ENCODE results near the gene BIRC6. TPM values are rescaled to one million over a fixed set of nuclear protein-coding genes. Genes with fewer than 3 reads are reported as not detected.
"Not testable (repeated sequence)": the region's sequence is repeated elsewhere in the genome, so short reads cannot be mapped to it uniquely, and the experiment has no call there.

The BIRC6 gene
- total and polyA plus RNA-seq, 8 donors = 71.6 to 94.6 (median 80.9) TPM

DNA sequence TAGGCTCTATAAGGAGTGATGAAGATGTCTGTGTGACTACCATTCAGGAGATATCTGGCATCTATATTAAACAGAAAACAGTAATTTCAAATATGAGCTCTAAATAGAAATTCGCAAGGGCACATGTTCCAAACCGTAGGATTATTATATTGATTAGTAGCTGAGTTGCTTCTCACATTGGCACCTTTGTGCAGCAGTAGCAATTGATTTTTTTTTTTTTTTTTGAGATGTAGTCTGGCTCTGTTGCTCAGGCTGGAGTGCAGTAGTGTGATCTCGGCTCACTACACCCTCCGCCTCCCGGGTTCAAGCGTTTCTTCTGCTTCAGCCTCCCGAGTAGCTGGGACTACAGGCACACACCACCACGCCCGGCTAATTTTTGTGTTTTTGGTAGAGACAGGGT lies 12.4 kb downstream of the BIRC6 start:
- no peak for ATAC-seq

DNA sequence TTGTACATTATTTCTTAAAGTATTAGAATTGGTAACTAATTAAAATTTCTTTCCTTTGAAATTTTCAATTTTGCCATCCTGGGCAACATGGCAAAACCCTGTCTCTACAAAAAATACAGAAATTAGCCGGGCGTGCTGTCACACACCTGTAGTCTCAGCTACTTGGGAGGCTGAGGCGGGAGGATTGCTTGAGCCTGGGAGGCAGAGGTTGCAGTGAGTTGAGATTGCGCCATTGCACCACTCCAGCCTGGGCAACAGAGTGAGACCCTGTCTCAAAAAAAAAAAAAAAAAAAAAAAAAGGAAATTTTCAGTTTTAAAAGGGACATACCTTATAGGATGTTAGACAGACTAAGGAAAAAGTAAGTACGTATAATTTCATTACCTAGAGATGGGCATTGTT lies 14.1 kb downstream of the BIRC6 start:
- ATAC-seq; H3K4me3 ChIP-seq; H3K27me3 ChIP-seq; H3K27ac ChIP-seq; DNase-seq; H3K36me3 ChIP-seq; intact Hi-C loops (cut with DNase I); H3K9me3 ChIP-seq: not testable (repeated sequence)
- peaks cover 0 to 25% of the 10 kb centered on the region in 2 donors for H3K4me1 ChIP-seq

More for the DNA sequence above, 12.4 kb downstream of the BIRC6 start:
- no peaks in the 10 kb centered on the region for H3K36me3 ChIP-seq
- no peaks in the 10 kb centered on the region for H3K9me3 ChIP-seq
- no peaks in the 10 kb centered on the region for H3K27me3 ChIP-seq
- H3K27ac ChIP-seq = no peak overlapping the region
- no peak overlapping the region for H3K4me3 ChIP-seq
- intact Hi-C loops (cut with DNase I) = no loop called here
- TF ChIP-seq, protein P1, sequence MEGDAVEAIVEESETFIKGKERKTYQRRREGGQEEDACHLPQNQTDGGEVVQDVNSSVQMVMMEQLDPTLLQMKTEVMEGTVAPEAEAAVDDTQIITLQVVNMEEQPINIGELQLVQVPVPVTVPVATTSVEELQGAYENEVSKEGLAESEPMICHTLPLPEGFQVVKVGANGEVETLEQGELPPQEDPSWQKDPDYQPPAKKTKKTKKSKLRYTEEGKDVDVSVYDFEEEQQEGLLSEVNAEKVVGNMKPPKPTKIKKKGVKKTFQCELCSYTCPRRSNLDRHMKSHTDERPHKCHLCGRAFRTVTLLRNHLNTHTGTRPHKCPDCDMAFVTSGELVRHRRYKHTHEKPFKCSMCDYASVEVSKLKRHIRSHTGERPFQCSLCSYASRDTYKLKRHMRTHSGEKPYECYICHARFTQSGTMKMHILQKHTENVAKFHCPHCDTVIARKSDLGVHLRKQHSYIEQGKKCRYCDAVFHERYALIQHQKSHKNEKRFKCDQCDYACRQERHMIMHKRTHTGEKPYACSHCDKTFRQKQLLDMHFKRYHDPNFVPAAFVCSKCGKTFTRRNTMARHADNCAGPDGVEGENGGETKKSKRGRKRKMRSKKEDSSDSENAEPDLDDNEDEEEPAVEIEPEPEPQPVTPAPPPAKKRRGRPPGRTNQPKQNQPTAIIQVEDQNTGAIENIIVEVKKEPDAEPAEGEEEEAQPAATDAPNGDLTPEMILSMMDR (IDR thresholded peaks at IDR 0.05) = no peak
- H3K4me1 ChIP-seq = peaks cover 0 to 34% of the 10 kb centered on the region in 2 donors
- DNase-seq = no peak

DNA sequence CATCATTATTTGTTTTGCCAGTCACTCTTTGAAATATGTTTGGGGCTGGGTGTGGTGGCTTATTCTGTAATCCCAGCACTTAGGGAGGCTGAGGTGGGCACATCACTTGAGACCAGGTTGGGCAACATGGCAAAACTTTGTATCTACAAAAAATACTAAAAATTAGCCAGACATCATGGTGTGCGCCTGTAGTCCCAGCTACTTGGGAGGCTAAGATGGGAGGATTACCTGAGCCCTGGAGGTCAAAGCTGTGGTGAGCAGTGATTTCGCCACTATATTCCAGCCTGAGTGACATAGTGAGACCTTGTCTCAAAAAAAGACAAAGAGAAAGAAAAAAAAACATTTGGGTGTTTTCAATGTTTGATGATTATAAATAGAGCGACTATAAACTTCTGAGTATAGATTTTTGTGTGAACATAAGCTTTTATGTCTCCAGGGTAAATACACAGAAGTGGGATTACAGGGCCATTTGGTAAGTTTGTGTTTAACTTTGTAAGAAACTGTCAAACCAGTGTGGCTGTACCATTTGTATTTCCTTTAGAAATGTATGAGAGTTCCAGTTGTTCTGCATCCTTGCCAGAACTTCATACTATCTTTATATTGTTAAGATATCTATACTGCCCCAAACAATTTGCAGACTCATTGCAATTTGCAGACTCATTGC lies 15.8 kb downstream of the BIRC6 start:
- intact Hi-C loops (cut with DNase I) = no loop called here
- H3K9me3 ChIP-seq = no peaks in the 10 kb centered on the region
- H3K4me1 ChIP-seq = peaks cover 0 to 31% of the 10 kb centered on the region in 2 donors
- no peak overlapping the region for H3K27ac ChIP-seq
- H3K4me3 ChIP-seq = no peak overlapping the region
- no peaks in the 10 kb centered on the region for H3K27me3 ChIP-seq
- ATAC-seq = no peak
- TF ChIP-seq, protein P1 (IDR thresholded peaks at IDR 0.05) = no peak
- no peaks in the 10 kb centered on the region for H3K36me3 ChIP-seq
- DNase-seq = no peak

DNA sequence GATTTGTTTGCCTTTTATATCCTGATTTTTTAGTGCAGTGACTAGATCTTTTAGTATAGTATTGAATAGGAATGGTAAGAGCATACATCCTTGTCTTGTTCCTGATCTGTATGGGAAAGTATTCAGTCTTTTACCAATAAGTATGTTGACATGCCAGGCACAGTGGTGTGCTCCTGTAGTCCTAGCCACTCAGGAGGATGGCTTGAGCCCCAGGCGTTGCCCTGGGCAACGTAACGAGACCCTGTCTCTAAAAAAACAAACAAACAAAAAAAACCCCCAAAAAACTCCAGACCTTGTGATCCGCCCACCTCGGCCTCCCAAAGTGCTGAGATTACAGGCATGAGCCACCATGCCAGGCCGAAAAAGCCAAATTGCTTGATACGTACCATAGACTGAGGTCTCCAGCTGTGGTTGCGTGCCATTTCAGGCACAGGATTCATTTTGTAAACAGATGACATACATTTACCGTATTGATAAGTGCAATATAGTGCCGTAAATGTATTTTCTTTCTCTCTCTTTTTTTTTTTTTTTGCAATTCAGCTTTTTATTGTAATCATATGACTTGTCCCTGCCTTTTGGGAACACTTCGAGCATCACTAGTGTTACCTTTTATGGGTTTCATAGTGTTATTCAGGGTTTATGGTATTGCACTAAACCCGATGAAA lies 18.5 kb downstream of the BIRC6 start:
- intact Hi-C loops (cut with DNase I) = no loop called here
- H3K4me3 ChIP-seq = no peak overlapping the region
- no peak for DNase-seq
- TF ChIP-seq, protein P1 (IDR thresholded peaks at IDR 0.05) = no peak
- ATAC-seq = no peak
- peaks cover 0 to 26% of the 10 kb centered on the region in 2 donors for H3K4me1 ChIP-seq
- H3K36me3 ChIP-seq = peaks cover 0 to 5% of the 10 kb centered on the region in 2 donors
- H3K27me3 ChIP-seq = no peaks in the 10 kb centered on the region
- no peaks in the 10 kb centered on the region for H3K9me3 ChIP-seq
- H3K27ac ChIP-seq = no peak overlapping the region

DNA sequence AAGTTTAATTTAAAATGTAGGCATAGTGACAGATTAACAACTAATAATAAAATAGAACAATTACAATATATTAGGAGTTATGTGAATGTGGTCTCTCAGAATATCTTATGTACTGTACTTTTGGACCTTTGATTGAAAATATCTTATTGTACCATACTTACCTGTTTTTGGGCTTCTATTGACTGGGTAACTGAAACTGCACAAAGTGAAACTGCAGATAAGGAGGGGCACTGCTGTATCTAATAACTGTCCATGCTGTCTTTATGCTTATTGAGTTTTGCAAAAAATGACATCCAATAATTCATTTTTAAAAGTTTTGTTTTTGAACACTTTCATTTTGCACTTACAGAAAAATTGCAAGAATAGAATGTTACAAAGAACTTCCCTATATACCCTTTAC lies 19.9 kb downstream of the BIRC6 start:
- H3K27me3 ChIP-seq = no peaks in the 10 kb centered on the region
- ATAC-seq (no peak), DNase-seq (no peak)
- no peak overlapping the region for H3K4me3 ChIP-seq
- H3K4me1 ChIP-seq = peaks cover 0 to 30% of the 10 kb centered on the region in 2 donors
- H3K27ac ChIP-seq = no peak overlapping the region
- TF ChIP-seq, protein P1 (IDR thresholded peaks at IDR 0.05) = no peak
- H3K36me3 ChIP-seq = peaks cover 0 to 17% of the 10 kb centered on the region in 2 donors
- H3K9me3 ChIP-seq = no peaks in the 10 kb centered on the region
- intact Hi-C loops (cut with DNase I) = no loop called here
